Hypothalamus (tissue), 51 donors: ENCODE results near the gene TMEM220.
"Not testable (repeated sequence)": the region's sequence is repeated elsewhere in the genome, so short reads cannot be mapped to it uniquely, and the experiment has no call there.

Experiments used
- DNase-seq, 51 donors: peaks; one replicate each; lab custom pipeline; 2025; lab: John Stamatoyannopoulos, UW

The TMEM220 gene

GRCh38 chr17:10755592-10756127 is 25.8 kb upstream of the TMEM220 start:
- no peak for DNase-seq

- DNase-seq: no peak
Measured at GRCh38 chr17:10754861-10755591, 25.2 kb upstream of the TMEM220 start.

- peak in 2 of 51 donors; percentile 5 to 6 for DNase-seq
Measured at GRCh38 chr17:10754109-10754508, 24.3 kb upstream of the TMEM220 start.

- no peak for DNase-seq
Measured at GRCh38 chr17:10752696-10753095, 22.9 kb upstream of the TMEM220 start.

GRCh38 chr17:10751563-10751962 is 21.7 kb upstream of the TMEM220 start:
- DNase-seq: no peak

- no peak for DNase-seq
Measured at GRCh38 chr17:10750210-10750609, 20.4 kb upstream of the TMEM220 start.

- no peak for DNase-seq
Measured at GRCh38 chr17:10748531-10749181, 18.8 kb upstream of the TMEM220 start.

GRCh38 chr17:10745231-10745630 is 15.4 kb upstream of the TMEM220 start:
- DNase-seq: no peak

GRCh38 chr17:10744501-10745000 is 14.7 kb upstream of the TMEM220 start:
- DNase-seq: no peak

- DNase-seq: no peak
Measured at GRCh38 chr17:10743316-10744009, 13.6 kb upstream of the TMEM220 start.

- DNase-seq: no peak
Measured at GRCh38 chr17:10742431-10742830, 12.6 kb upstream of the TMEM220 start.

- no peak for DNase-seq
Measured at GRCh38 chr17:10741416-10742135, 11.8 kb upstream of the TMEM220 start.

GRCh38 chr17:10739386-10739785 is 9.6 kb upstream of the TMEM220 start:
- no peak for DNase-seq

- no peak for DNase-seq
Measured at GRCh38 chr17:10738521-10739258, 8.9 kb upstream of the TMEM220 start.

- no peak for DNase-seq
Measured at GRCh38 chr17:10737736-10738135, 7.9 kb upstream of the TMEM220 start.

- peak in 36 of 51 donors; percentile 6 to 64 (median 32) for DNase-seq
Measured at GRCh38 chr17:10737168-10737622, 7.4 kb upstream of the TMEM220 start.

- no peak for DNase-seq
Measured at GRCh38 chr17:10735821-10736220, 6.0 kb upstream of the TMEM220 start.

- no peak for DNase-seq
Measured at GRCh38 chr17:10735251-10735650, 5.4 kb upstream of the TMEM220 start.

- DNase-seq: no peak
Measured at GRCh38 chr17:10733666-10734065, 3.8 kb upstream of the TMEM220 start.

- not testable (repeated sequence) for DNase-seq
Measured at GRCh38 chr17:10732121-10732520, 2.3 kb upstream of the TMEM220 start.
